ENCODE measurements around the gene GDPGP1.

- TF ChIP-seq, protein P1, sequence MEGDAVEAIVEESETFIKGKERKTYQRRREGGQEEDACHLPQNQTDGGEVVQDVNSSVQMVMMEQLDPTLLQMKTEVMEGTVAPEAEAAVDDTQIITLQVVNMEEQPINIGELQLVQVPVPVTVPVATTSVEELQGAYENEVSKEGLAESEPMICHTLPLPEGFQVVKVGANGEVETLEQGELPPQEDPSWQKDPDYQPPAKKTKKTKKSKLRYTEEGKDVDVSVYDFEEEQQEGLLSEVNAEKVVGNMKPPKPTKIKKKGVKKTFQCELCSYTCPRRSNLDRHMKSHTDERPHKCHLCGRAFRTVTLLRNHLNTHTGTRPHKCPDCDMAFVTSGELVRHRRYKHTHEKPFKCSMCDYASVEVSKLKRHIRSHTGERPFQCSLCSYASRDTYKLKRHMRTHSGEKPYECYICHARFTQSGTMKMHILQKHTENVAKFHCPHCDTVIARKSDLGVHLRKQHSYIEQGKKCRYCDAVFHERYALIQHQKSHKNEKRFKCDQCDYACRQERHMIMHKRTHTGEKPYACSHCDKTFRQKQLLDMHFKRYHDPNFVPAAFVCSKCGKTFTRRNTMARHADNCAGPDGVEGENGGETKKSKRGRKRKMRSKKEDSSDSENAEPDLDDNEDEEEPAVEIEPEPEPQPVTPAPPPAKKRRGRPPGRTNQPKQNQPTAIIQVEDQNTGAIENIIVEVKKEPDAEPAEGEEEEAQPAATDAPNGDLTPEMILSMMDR (IDR thresholded peaks at IDR 0.05), result no peak
- TF ChIP-seq POLR2A (IDR thresholded peaks at IDR 0.05), result no peak
These were observed 20.7 kb upstream of the GDPGP1 start for GRCh38 chr15:90213122-90213817.
